SK-N-SH (cell line): ENCODE measurements around the gene NF2. TPM values are rescaled to one million over a fixed set of nuclear protein-coding genes. Genes with fewer than 3 reads are reported as not detected.

Experiments
- CTCF ChIA-PET: fragments of 300-600, 350-600 bp; formaldehyde crosslinking; extraction: SDS; loops from one replicate; lab custom pipeline; 2021; lab: Yijun Ruan, JAX
- POLR2A ChIA-PET: fragments of 350-600 bp; sonication (Branson Sonifier 250); formaldehyde crosslinking; extraction: SDS; loops from one replicate; lab custom pipeline; 2020; ENCODE audit warnings: antibody characterized with exemption, inconsistent platforms; lab: Yijun Ruan, JAX
- DNase-seq: peaks from one replicate; pipeline ENCODE4 v3.0.0; 2012
- H2AFZ ChIP-seq: fragments of 200-600 bp; sonication (generic); 2 replicates; pipeline ENCODE4 v1.8.1; 2016; ENCODE audit warnings: antibody characterized with exemption, mild to moderate bottlenecking, low read depth
- H3F3A ChIP-seq: fragments of 200-600 bp; sonication (generic); replicated peaks from 2 replicates; pipeline ENCODE3; 2016; ENCODE audit warnings: antibody characterized with exemption, mild to moderate bottlenecking; ENCODE audit not compliant: insufficient read depth
- H3K27ac ChIP-seq, 2 experiments: fragments of 200-500 bp in 1 of 2; fragments of 200-600 bp in 1 of 2; sonication (Bioruptor generic) in 1 of 2; sonication (generic), shearing (Covaris generic) in 1 of 2; 2 replicates each; pipeline versions ENCODE4 v1.5.1 to v1.6.1; 2014 to 2016; ENCODE audit warnings: low read depth in 2 of 2, inconsistent platforms in 1 of 2, low read length in 1 of 2, mild to moderate bottlenecking in 1 of 2, mixed read lengths in 1 of 2
- H3K27me3 ChIP-seq: fragments of 200-600 bp; sonication (generic), shearing (Covaris generic); 2 replicates; pipeline ENCODE4 v1.6.1; 2016; ENCODE audit warnings: mixed run types; ENCODE audit not compliant: insufficient read depth
- H3K36me3 ChIP-seq, 2 experiments: fragments of 200-500 bp in 1 of 2; fragments of 200-600 bp in 1 of 2; sonication (Bioruptor generic) in 1 of 2; sonication (generic) in 1 of 2; replicated peaks in 1 of 2; 2 replicates each; pipeline versions ENCODE3 to v1.5.1; 2014 to 2016; ENCODE audit warnings: low read length in 1 of 2, mild to moderate bottlenecking in 1 of 2; ENCODE audit not compliant: insufficient read depth in 2 of 2, control insufficient read depth in 1 of 2
- H3K4me1 ChIP-seq, 2 experiments: fragments of 200-500 bp in 1 of 2; fragments of 200-600 bp in 1 of 2; sonication (Bioruptor generic) in 1 of 2; sonication (generic), shearing (Covaris generic) in 1 of 2; 2 replicates each; pipeline versions ENCODE4 v1.5.1 to v1.6.1; 2014 to 2016; ENCODE audit warnings: low read depth in 1 of 2, low read length in 1 of 2, mixed run types in 1 of 2; ENCODE audit not compliant: insufficient read depth in 2 of 2, control insufficient read depth in 1 of 2
- H3K4me2 ChIP-seq: fragments of 200-600 bp; sonication (generic), shearing (Covaris generic); 2 replicates; pipeline ENCODE4 v1.6.1; 2017; ENCODE audit warnings: mixed run types
- H3K4me3 ChIP-seq, 2 experiments: fragments of 200-500 bp in 1 of 2; fragments of 200-600 bp in 1 of 2; sonication (Bioruptor generic) in 1 of 2; sonication (generic), shearing (Covaris generic) in 1 of 2; 2 replicates each; pipeline versions ENCODE4 v1.5.1 to v1.8.1; 2014 to 2016; ENCODE audit warnings: low read depth in 2 of 2, inconsistent platforms in 1 of 2, low read length in 1 of 2, mild to moderate bottlenecking in 1 of 2, mixed read lengths in 1 of 2, moderate library complexity in 1 of 2
- H3K79me2 ChIP-seq: fragments of 200-600 bp; sonication (generic); 2 replicates; pipeline ENCODE4 v1.8.1; 2017; ENCODE audit warnings: mild to moderate bottlenecking; ENCODE audit not compliant: insufficient read depth
- H3K9ac ChIP-seq: fragments of 200-600 bp; sonication (generic); 2 replicates; pipeline ENCODE4 v1.6.1; 2017; ENCODE audit warnings: mixed run types
- H3K9me2 ChIP-seq: fragments of 200-600 bp; sonication (generic); 2 replicates; pipeline ENCODE4 v1.6.1; 2017; ENCODE audit warnings: mixed run types
- H3K9me3 ChIP-seq: fragments of 200-600 bp; sonication (generic); 2 replicates; pipeline ENCODE4 v1.6.1; 2017; ENCODE audit warnings: mixed run types, mild to moderate bottlenecking, moderate library complexity
- H4K20me1 ChIP-seq: fragments of 200-600 bp; sonication (generic); 2 replicates; pipeline ENCODE4 v1.6.1; 2017; ENCODE audit warnings: mild to moderate bottlenecking, mixed run types; ENCODE audit not compliant: insufficient read depth
- CTCF ChIP-seq: fragments of 200-600 bp; sonication (generic); IDR thresholded peaks from 2 replicates; pipeline ENCODE4 v1.6.1; 2017; ENCODE audit warnings: antibody characterized with exemption, mild to moderate bottlenecking, moderate library complexity
- EP300 ChIP-seq, 2 experiments: IDR thresholded peaks; 2 replicates each; pipeline versions ENCODE4 v1.4.0 to v1.6.1; 2012; ENCODE audit warnings: borderline replicate concordance in 1 of 2, low read depth in 1 of 2, low read length in 1 of 2
- EZH2phosphoT487 ChIP-seq: fragments of 200-600 bp; sonication (generic); IDR thresholded peaks from 2 replicates; pipeline ENCODE4 v1.6.1; 2017; ENCODE audit warnings: low read depth, mixed run types, mild to moderate bottlenecking, antibody characterized with exemption, moderate library complexity, borderline replicate concordance
- FOSL2 ChIP-seq: IDR thresholded peaks from 2 replicates; pipeline ENCODE4 v1.4.0; 2012; ENCODE audit warnings: low read depth, mild to moderate bottlenecking, moderate library complexity, borderline replicate concordance
- GABPA ChIP-seq: IDR thresholded peaks from 2 replicates; pipeline ENCODE4 v1.4.0; 2012; ENCODE audit warnings: low read depth, mild to moderate bottlenecking
- GATA2 ChIP-seq: sonication (generic); formaldehyde crosslinking; IDR thresholded peaks from 2 replicates; pipeline ENCODE4 v1.5.0; 2020; ENCODE audit warnings: mild to moderate bottlenecking, missing genetic modification reagents
- IRF3 ChIP-seq: fragments of 150-350 bp; IDR thresholded peaks from 2 replicates; pipeline ENCODE4 v1.6.1; 2016; ENCODE audit warnings: mild to moderate bottlenecking, low read depth, low read length
- JUND ChIP-seq: IDR thresholded peaks from 2 replicates; pipeline ENCODE4 v1.4.0; 2012
- MEF2A ChIP-seq: IDR thresholded peaks from 2 replicates; pipeline ENCODE4 v1.4.0; 2012; ENCODE audit warnings: low read depth, borderline replicate concordance
- PBX3 ChIP-seq: IDR thresholded peaks from 2 replicates; pipeline ENCODE4; 2012
- REST ChIP-seq: IDR thresholded peaks from 2 replicates; pipeline ENCODE4 v1.6.1; 2012; ENCODE audit warnings: mild to moderate bottlenecking, low read depth, low read length, moderate library complexity
- SIN3A ChIP-seq: IDR thresholded peaks from 2 replicates; pipeline ENCODE4 v1.6.1; 2012; ENCODE audit warnings: low read depth, mild to moderate bottlenecking, low read length, moderate library complexity, borderline replicate concordance
- SMC3 ChIP-seq: IDR thresholded peaks from 2 replicates; pipeline ENCODE4 v1.6.1; 2012; ENCODE audit warnings: low read depth, low read length, improper control_type of control experiment
- USF1 ChIP-seq: IDR thresholded peaks from 2 replicates; pipeline ENCODE4 v1.4.0; 2012; ENCODE audit warnings: low read depth, borderline replicate concordance
- YY1 ChIP-seq: IDR thresholded peaks from 2 replicates; pipeline ENCODE4 v1.4.0; 2012; ENCODE audit warnings: low read depth, mild to moderate bottlenecking
- ZBTB33 ChIP-seq: IDR thresholded peaks from 2 replicates; pipeline ENCODE4 v1.4.0; 2012; ENCODE audit warnings: low read depth, borderline replicate concordance
- WGBS: methylation state at CpG from one replicate; pipeline ENCODE4 v1.1.6; 2017; ENCODE audit warnings: low lambda C conversion rate; 5-methylcytosine and 5-hydroxymethylcytosine counted together
- polyA plus RNA-seq, 3 experiments: library from polyadenylated mRNA; depleted of rRNA; stranded (reverse); fragments of >200 nt; gene quantifications; 2 replicates each; pipeline ENCODE4 v1.2.3, GENCODE V29; 2012
- TF ChIP-seq, protein P1 (sequence below): fragments of 150-350 bp; IDR thresholded peaks from 2 replicates; pipeline ENCODE4 v1.6.1; 2017; ENCODE audit warnings: antibody characterized with exemption, low read length, low read depth, borderline replicate concordance
- TF ChIP-seq, protein P2 (sequence below): IDR thresholded peaks from 2 replicates; pipeline ENCODE4 v1.4.0; 2012; ENCODE audit warnings: low read depth

Gene NF2
- polyA plus RNA-seq, 1 of the 3 experiments (the other 2 are of a cell fraction), result 44.1 TPM

- peaks cover 0 to 2% of the 10 kb centered on the region in 2 experiments for H3K36me3 ChIP-seq
- no peak overlapping the region for H3K9ac ChIP-seq
- H3K4me2 ChIP-seq, result no peak overlapping the region
- CTCF ChIA-PET, result interaction anchor here (1.0 to 3.2 kb wide), 9 partner anchors 16 to 363 kb away, joined by 3 to 17 read pairs (median 6); no protein-coding TSS in a partner anchor
- H3K27me3 ChIP-seq, result peaks cover 3% of the 10 kb centered on the region; the same call in 1 of the 2 replicates
- H3K79me2 ChIP-seq, result no peaks in the 10 kb centered on the region
- POLR2A ChIA-PET, result no interaction called here
- no peak overlapping the region; a peak in 1 of 4 replicates for H3K27ac ChIP-seq
- TF ChIP-seq, protein P1, sequence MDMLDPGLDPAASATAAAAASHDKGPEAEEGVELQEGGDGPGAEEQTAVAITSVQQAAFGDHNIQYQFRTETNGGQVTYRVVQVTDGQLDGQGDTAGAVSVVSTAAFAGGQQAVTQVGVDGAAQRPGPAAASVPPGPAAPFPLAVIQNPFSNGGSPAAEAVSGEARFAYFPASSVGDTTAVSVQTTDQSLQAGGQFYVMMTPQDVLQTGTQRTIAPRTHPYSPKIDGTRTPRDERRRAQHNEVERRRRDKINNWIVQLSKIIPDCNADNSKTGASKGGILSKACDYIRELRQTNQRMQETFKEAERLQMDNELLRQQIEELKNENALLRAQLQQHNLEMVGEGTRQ, result no peak
- no peak for TF ChIP-seq FOSL2
- TF ChIP-seq SIN3A, result no peak
- no peak for TF ChIP-seq MEF2A
- no peak for TF ChIP-seq YY1
- no peak for TF ChIP-seq GABPA
- TF ChIP-seq USF1, result no peak
- no peak for TF ChIP-seq CTCF
- TF ChIP-seq JUND, result no peak
- no peak for TF ChIP-seq EP300 (IDR thresholded peaks at IDR 0.05; ENCODE audit: borderline replicate concordance in 1 of 2, low read depth in 1 of 2, low read length in 1 of 2)
- TF ChIP-seq PBX3, result no peak
- no peak for TF ChIP-seq IRF3
- no peak for TF ChIP-seq SMC3
- TF ChIP-seq, protein P2, sequence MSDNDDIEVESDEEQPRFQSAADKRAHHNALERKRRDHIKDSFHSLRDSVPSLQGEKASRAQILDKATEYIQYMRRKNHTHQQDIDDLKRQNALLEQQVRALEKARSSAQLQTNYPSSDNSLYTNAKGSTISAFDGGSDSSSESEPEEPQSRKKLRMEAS, result no peak
- no peak for TF ChIP-seq EZH2phosphoT487
- no peak for TF ChIP-seq ZBTB33
- no peak for TF ChIP-seq GATA2 (CRISPR knock-in tag)
- no peak for TF ChIP-seq REST
- H3F3A ChIP-seq, result no peaks in the 10 kb centered on the region
- H3K9me2 ChIP-seq, result no peaks in the 10 kb centered on the region
- no peaks in the 10 kb centered on the region for H4K20me1 ChIP-seq
- no peaks in the 10 kb centered on the region for H3K9me3 ChIP-seq
- 82% methylated on average over 3 of the region's 7 CpGs for WGBS
- H3K4me1 ChIP-seq, result peaks cover 0 to 37% of the 10 kb centered on the region in 2 experiments; a peak in 1 of 4 replicates
- no peak overlapping the region for H3K4me3 ChIP-seq
- peak; percentile 38 for DNase-seq
- no peak overlapping the region for H2AFZ ChIP-seq
These were observed 122.7 kb downstream of the NF2 start for GRCh38 chr22:29726106-29726505.
